Activated T-helper 2 cell treated with anti-CD3 and anti-CD28 coated beads, Interferon-gamma antibody, Interleukin-2, Interleukin-4, amounts not matched to agents 10 μg/mL and 5 μg/mL and 100 μg/mL, durations not matched to agents 14 hours and 24 hours and 36 hours (primary cell): ENCODE results near the gene PRR36. TPM values are rescaled to one million over a fixed set of nuclear protein-coding genes. Genes with fewer than 3 reads are reported as not detected.

Source experiments
- DNase-seq: peaks from one replicate; pipeline ENCODE4 v3.0.0; 2021; ENCODE audit warnings: low spot score
- H3K27ac Mint-ChIP-seq: one replicate; pipeline ENCODE4 v1.8.0; 2021; ENCODE audit warnings: mixed read lengths
- H3K27me3 Mint-ChIP-seq: one replicate; pipeline ENCODE4 v1.8.0; 2021; ENCODE audit warnings: low read depth, mixed read lengths
- H3K36me3 Mint-ChIP-seq: one replicate; pipeline ENCODE4 v1.8.0; 2021; ENCODE audit warnings: low read depth, mixed read lengths
- H3K4me1 Mint-ChIP-seq: one replicate; pipeline ENCODE4 v1.8.0; 2021; ENCODE audit warnings: low read depth, mixed read lengths
- H3K4me3 Mint-ChIP-seq: one replicate; pipeline ENCODE4 v1.8.0; 2021; ENCODE audit warnings: low read depth, mild to moderate bottlenecking, moderate library complexity, mixed read lengths
- H3K9me3 Mint-ChIP-seq: one replicate; pipeline ENCODE4 v1.8.0; 2021; ENCODE audit warnings: mixed read lengths
- intact Hi-C: fragments of 100-400 bp; cut with micrococcal nuclease; formaldehyde crosslinking; loops from one replicate; pipeline ENCODE4 v1.15.1; 2023
- total RNA-seq: library from RNA; stranded (reverse); gene quantifications from 2 replicates; pipeline ENCODE4 v1.2.3, GENCODE V29; 2022

PRR36 gene
- total RNA-seq, 1 donor from 2014 or later = 0.05 TPM

DNA sequence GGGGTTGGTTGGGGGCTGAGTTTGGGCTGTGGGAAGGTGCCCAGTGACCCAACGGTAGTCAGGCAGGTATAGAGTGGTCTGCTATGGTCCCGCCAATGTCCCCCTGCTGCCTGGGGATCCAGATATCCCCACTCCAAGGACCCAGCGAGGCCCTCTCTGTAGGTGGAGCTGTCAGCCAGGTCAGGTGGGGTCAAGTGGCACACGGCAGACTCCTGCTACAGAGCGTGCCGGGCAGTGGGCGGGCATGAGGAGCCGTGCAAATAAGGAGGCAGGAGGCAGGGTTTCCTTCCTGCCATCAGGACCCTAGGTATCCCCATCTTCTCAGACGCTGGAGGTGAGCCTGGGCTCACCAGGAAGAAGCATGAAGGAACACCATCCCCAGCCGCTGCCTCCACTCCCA, 29.2 kb downstream of the PRR36 start:
- no peak for DNase-seq
- H3K9me3 Mint-ChIP-seq = no peaks in the 10 kb centered on the region
- H3K36me3 Mint-ChIP-seq = no peaks in the 10 kb centered on the region
- no peaks in the 10 kb centered on the region for H3K27me3 Mint-ChIP-seq
- H3K4me1 Mint-ChIP-seq = no peaks in the 10 kb centered on the region
- no peak overlapping the region for H3K4me3 Mint-ChIP-seq
- intact Hi-C loops = no loop called here
- H3K27ac Mint-ChIP-seq = no peak overlapping the region

DNA sequence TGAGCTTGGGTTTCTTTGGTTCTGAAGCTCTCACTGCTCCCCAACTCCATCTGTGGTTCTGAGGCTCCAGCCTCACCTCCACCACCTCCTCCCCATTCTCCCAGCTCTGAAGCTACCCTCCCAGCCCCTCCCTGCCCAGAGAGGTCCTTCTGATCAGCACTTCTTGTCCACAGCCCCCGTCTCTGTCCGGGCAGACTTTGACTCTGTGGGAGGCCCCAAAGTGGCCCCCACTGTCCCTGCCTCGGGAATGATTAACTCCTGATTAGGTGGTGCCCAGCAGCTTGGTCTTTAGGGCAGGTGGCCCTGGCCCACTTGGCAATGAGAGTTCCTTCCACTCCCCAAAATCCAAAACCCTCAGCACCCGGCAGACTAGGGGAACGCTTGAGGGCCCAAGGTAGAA, 29.8 kb downstream of the PRR36 start:
- Mint-ChIP-seq H3K4me3 (no peak overlapping the region), H3K9me3 (no peaks in the 10 kb centered on the region), H3K4me1 (no peaks in the 10 kb centered on the region), H3K36me3 (no peaks in the 10 kb centered on the region), H3K27ac (no peak overlapping the region), H3K27me3 (no peaks in the 10 kb centered on the region)
- DNase-seq = no peak
- intact Hi-C loops = no loop called here

DNA sequence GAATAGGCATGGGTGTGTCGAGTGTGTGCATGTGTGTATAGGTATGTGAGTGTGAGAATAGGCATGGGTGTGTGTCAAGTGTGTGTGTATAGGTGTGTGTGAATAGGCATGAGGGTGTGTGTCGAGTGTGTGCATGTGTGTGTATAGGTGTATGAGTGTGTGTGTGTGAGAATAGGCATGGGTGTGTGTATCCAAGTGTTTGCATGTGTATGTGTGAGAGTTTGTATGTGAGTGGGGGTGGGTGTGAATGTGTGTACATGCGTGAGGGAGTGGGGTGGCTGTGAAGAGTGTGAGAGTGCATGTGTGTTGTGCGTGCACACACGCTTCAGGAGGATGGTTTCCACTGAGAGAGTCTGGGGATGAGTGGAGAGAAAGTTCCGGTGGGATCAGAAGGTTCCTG, 30.7 kb downstream of the PRR36 start:
- Mint-ChIP-seq H3K36me3 (no peaks in the 10 kb centered on the region), H3K9me3 (no peaks in the 10 kb centered on the region), H3K4me1 (no peaks in the 10 kb centered on the region), H3K27me3 (no peaks in the 10 kb centered on the region), H3K4me3 (no peak overlapping the region), H3K27ac (no peak overlapping the region)
- DNase-seq = no peak
- intact Hi-C loops = no loop called here

DNA sequence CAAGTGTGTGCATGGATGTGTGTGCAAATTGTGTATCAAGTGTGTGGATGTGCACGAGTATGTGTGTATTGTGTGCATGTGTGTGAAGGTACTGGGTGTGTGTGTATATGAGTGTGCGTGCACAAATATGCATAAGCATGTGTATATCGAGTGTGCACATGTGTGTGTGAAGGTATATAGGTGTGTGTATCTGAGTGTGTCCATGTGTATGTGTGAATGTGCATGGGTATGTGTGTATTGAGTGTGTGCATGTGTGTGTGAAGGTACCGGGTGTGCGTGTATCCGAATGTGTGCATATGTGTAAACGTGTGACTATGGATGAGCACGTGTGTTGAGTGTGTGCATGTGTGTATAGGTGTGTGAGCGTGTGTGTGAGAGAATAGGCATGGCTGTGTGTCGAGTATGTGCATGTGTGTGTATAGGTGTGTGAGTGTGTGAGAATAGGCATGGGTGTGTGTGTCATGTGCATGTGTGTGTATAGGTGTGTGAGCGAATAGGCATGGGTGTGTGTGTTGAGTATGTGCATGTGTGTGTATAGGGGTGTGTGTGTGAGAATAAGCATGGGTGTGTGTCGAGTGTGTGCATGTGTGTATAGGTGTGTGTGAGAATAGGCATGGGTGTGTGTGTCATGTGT, 31.4 kb downstream of the PRR36 start:
- intact Hi-C loops = no loop called here
- H3K27ac Mint-ChIP-seq = no peak overlapping the region
- H3K27me3 Mint-ChIP-seq = no peaks in the 10 kb centered on the region
- no peaks in the 10 kb centered on the region for H3K4me1 Mint-ChIP-seq
- no peaks in the 10 kb centered on the region for H3K36me3 Mint-ChIP-seq
- no peaks in the 10 kb centered on the region for H3K9me3 Mint-ChIP-seq
- no peak overlapping the region for H3K4me3 Mint-ChIP-seq
- no peak for DNase-seq

DNA sequence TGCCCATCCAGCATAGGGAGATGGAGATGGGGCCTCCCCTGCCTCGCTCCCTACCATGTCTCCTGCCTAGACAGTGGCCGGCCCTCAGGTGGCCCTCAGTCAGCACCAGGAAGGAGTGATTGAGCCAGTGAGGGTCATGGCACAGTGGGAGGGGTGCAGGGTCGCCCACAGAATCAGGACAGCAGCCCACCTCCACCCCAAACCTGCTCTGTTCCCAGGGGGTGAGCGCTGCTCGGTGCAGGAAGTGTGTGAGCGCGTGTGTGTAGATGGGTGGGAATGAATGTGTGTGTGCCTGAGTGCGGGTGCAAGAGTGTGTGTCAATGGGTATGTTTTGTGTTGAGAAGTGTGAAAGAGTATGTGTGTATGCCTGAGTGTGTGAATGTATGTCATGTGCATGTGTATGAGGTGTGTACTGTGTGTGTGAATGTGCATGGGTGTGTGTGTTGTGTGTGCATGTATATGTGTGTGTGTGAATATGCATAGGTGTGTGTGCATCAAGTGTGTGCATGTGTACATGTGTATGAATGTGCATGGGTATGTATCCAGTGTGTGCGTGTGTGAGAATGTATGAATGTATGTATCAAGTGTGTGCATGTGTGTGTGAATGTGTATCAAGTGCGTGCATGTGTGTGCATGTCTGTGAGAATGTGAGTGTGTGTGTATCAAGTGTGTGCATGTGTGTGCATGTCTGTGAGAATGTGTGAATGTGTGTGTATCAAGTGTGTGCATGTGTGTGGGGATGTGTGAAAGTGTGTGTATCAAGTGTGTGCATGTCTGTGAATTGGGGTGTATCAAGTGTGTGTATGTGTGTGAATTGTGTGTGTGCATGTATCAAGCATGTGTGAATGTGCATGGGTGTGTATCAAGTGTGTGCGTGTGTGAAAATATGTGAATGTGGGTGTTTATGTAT, 32.2 kb downstream of the PRR36 start:
- intact Hi-C loops = no loop called here

GRCh38 chr19:7840629-7841028, 33.6 kb downstream of the PRR36 start:
- intact Hi-C loops = no loop called here
- H3K4me3 Mint-ChIP-seq = no peak overlapping the region

More for the DNA sequence above, 32.2 kb downstream of the PRR36 start:
- no peak overlapping the region for H3K27ac Mint-ChIP-seq
- H3K36me3 Mint-ChIP-seq = no peaks in the 10 kb centered on the region
- DNase-seq = no peak
- no peak overlapping the region for H3K4me3 Mint-ChIP-seq
- no peaks in the 10 kb centered on the region for H3K27me3 Mint-ChIP-seq
- H3K9me3 Mint-ChIP-seq = no peaks in the 10 kb centered on the region
- H3K4me1 Mint-ChIP-seq = no peaks in the 10 kb centered on the region

GRCh38 chr19:7839476-7839875, 34.7 kb downstream of the PRR36 start:
- Mint-ChIP-seq H3K9me3 (no peaks in the 10 kb centered on the region), H3K36me3 (no peaks in the 10 kb centered on the region), H3K27ac (no peak overlapping the region), H3K27me3 (no peaks in the 10 kb centered on the region), H3K4me1 (no peaks in the 10 kb centered on the region), H3K4me3 (no peak overlapping the region)
- intact Hi-C loops = no loop called here
- DNase-seq = no peak

More at GRCh38 chr19:7840629-7841028, 33.6 kb downstream of the PRR36 start:
- no peaks in the 10 kb centered on the region for H3K27me3 Mint-ChIP-seq
- H3K4me1 Mint-ChIP-seq = no peaks in the 10 kb centered on the region
- no peak overlapping the region for H3K27ac Mint-ChIP-seq
- no peaks in the 10 kb centered on the region for H3K36me3 Mint-ChIP-seq
- DNase-seq = no peak
- no peaks in the 10 kb centered on the region for H3K9me3 Mint-ChIP-seq

DNA sequence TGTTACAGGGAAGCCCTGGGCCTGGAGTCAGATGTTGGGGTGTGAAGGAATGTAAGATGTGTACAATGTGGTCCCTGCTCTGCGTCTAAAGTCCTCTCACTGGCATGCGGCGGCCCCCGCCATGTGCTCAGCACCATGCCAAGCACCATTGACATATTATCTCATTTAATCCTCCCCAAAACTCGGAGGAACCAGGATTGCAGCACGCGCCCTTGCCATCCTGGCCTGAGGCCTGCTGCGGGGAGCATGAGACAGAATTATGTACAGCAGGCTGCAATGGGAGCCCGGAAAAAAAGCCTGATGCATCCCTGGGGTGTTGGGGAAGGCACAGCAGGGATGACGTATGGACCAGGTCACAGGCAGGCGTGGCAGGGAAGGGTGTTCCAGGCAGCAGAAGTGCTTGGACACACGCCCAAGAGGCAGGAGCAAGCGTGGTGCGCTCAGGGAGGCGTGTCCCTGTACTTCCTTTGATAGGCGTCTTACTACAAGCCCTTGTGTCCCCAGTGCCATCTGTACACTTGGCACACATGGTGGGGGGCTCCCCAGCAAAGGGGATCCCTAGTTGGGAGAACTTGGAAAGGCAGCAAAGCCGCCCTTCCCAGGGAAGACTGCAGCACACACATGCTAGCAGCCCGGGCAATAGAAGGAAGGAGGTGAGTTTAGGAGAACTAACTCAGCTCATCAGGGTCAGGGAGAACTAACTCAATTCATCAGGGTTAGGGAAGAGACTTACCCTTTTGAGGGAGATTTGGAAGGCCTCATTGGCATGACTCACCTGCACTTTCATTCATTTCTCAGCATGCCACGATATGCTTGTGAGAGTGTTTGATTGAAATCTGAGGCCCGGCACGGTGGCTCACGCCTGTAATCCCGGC, 40.7 kb downstream of the PRR36 start:
- H3K4me3 Mint-ChIP-seq = no peak overlapping the region
- no peaks in the 10 kb centered on the region for H3K36me3 Mint-ChIP-seq
- H3K27me3 Mint-ChIP-seq = peaks cover 5% of the 10 kb centered on the region
- no peaks in the 10 kb centered on the region for H3K9me3 Mint-ChIP-seq
- H3K27ac Mint-ChIP-seq = no peak overlapping the region
- peaks cover 11% of the 10 kb centered on the region for H3K4me1 Mint-ChIP-seq
- no peak for DNase-seq
- intact Hi-C loops = no loop called here

DNA sequence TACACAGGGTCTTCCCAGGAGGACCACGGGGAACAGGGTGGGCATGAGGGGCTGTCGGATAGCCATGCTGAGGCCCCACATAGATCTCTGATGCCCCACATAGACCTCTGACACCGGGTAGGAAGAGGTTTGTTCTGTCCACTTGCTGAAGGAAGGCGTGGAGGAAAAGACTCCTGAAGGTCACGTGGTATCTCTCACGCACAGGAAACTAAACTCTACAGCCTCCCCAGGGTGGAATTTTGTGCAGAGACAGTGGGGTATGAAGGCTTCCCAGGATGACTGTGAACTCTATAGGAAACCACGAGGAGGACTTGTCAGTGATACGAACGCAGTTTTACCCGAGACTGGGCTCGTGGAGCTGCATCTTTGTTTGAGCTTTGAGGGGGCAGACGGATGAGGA, 41.4 kb downstream of the PRR36 start:
- no peak for DNase-seq
- H3K4me3 Mint-ChIP-seq = no peak overlapping the region

GRCh38 chr19:7832009-7832408, 42.2 kb downstream of the PRR36 start:
- H3K4me1 Mint-ChIP-seq = peaks cover 11% of the 10 kb centered on the region
- peaks cover 5% of the 10 kb centered on the region for H3K27me3 Mint-ChIP-seq
- peak overlapping the region; percentile 20 for H3K4me3 Mint-ChIP-seq
- no peaks in the 10 kb centered on the region for H3K36me3 Mint-ChIP-seq
- no peaks in the 10 kb centered on the region for H3K9me3 Mint-ChIP-seq
- no peak for DNase-seq
- no peak overlapping the region for H3K27ac Mint-ChIP-seq
- intact Hi-C loops = no loop called here

More for the DNA sequence above, 41.4 kb downstream of the PRR36 start:
- intact Hi-C loops = no loop called here
- no peak overlapping the region for H3K27ac Mint-ChIP-seq
- peaks cover 11% of the 10 kb centered on the region for H3K4me1 Mint-ChIP-seq
- H3K9me3 Mint-ChIP-seq = no peaks in the 10 kb centered on the region
- peaks cover 5% of the 10 kb centered on the region for H3K27me3 Mint-ChIP-seq
- H3K36me3 Mint-ChIP-seq = no peaks in the 10 kb centered on the region

GRCh38 chr19:7831452-7831851, 42.7 kb downstream of the PRR36 start:
- Mint-ChIP-seq H3K36me3 (no peaks in the 10 kb centered on the region), H3K4me1 (peaks cover 11% of the 10 kb centered on the region), H3K4me3 (peak overlapping the region; percentile 86), H3K27me3 (peaks cover 5% of the 10 kb centered on the region), H3K27ac (no peak overlapping the region), H3K9me3 (no peaks in the 10 kb centered on the region)
- no peak for DNase-seq
- intact Hi-C loops = no loop called here

DNA sequence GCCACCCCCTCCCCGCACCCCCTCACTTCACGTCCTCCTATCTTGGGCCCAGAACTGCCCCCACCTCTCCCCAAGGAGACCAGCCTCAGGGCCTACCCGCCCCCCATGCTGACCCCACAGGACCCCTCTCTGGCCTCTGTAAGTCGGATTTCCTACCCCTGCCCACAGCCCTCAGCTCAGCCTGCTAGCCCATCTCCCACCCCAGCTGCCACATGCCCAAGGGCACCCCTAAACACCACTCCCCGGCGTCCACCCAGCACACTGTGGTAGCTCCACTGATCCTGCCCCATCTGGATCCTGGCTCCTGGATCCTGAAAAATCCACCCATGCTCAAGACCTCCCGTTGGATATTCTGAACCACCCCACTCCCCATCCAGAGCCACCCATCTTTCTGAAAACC, 43.4 kb downstream of the PRR36 start:
- Mint-ChIP-seq H3K36me3 (no peaks in the 10 kb centered on the region), H3K27me3 (peaks cover 5% of the 10 kb centered on the region), H3K4me3 (peak overlapping the region; percentile 86)

More for the DNA sequence above, 43.4 kb downstream of the PRR36 start:
- Mint-ChIP-seq H3K9me3 (no peaks in the 10 kb centered on the region), H3K4me1 (peaks cover 11% of the 10 kb centered on the region), H3K27ac (no peak overlapping the region)
- DNase-seq = no peak
- intact Hi-C loops = no loop called here
